Lower leg skin (tissue), 4 donors: ENCODE results near the gene OGFR. TPM values are rescaled to one million over a fixed set of nuclear protein-coding genes. Genes with fewer than 3 reads are reported as not detected.

Experiments
- DNase-seq, 2 donors: peaks; one replicate each; pipeline ENCODE4 v3.0.0-alpha.2; 2019; ENCODE audit warnings: low spot score in 2 of 2
- H3K4me3 ChIP-seq: fragments of 200-600 bp; sonication (generic); 2 replicates; pipeline ENCODE4 v1.5.1; 2017; ENCODE audit warnings: mild to moderate bottlenecking, low read depth; ENCODE audit not compliant: poor library complexity, severe bottlenecking
- CTCF ChIP-seq, 3 donors: fragments of 450-650 bp; IDR thresholded peaks; one replicate each; pipeline ENCODE4 v1.5.1; 2016; ENCODE audit warnings: antibody characterized with exemption in 3 of 3, mild to moderate bottlenecking in 3 of 3, moderate library complexity in 2 of 3
- POLR2A ChIP-seq, 2 donors: fragments of 450-650 bp; IDR thresholded peaks; one replicate each; pipeline ENCODE4 v1.6.1; 2016 to 2017; ENCODE audit warnings: antibody characterized with exemption in 2 of 2, mild to moderate bottlenecking in 1 of 2, moderate library complexity in 1 of 2
- WGBS, 2 donors: methylation state at CpG; one replicate each; pipeline ENCODE4 v1.1.5; 2018; 5-methylcytosine and 5-hydroxymethylcytosine counted together
- intact Hi-C: fragments of 100-400 bp; cut with DNase I; formaldehyde crosslinking; loops from one replicate; pipeline ENCODE4 v1.15.0; 2023; ENCODE audit warnings: low total_unique reads
- total RNA-seq, 4 donors: library from RNA; depleted of rRNA; stranded (reverse); fragments of >200 nt; gene quantifications; one replicate each; pipeline ENCODE4 v1.1.0, GENCODE V29; 2016

The OGFR gene
- total RNA-seq, 4 donors from 2014 or later: 50.3 to 76.9 (median 58.5) TPM

- DNase-seq: no peak
- WGBS, 2 donors: 78% methylated on average over 10 of the region's 10 CpGs
- no peak overlapping the region for H3K4me3 ChIP-seq
- intact Hi-C loops: loop anchor here (10.0 kb wide), 1 partner anchor 507 kb away; the partner anchor contains the start of gene ADRM1
- TF ChIP-seq POLR2A (IDR thresholded peaks at IDR 0.05) (no peak), CTCF (IDR thresholded peaks at IDR 0.05) (no peak)
Measured at GRCh38 chr20:62811720-62812119, 7.1 kb downstream of the OGFR start.

- intact Hi-C loops: loop anchor here (10.0 kb wide), 1 partner anchor 508 kb away; the partner anchor contains the start of gene ADRM1
- H3K4me3 ChIP-seq: no peak overlapping the region
- WGBS, 2 donors: 87 to 90% methylated on average over 42 to 43 of the region's 43 CpGs
- no peak for DNase-seq
- TF ChIP-seq POLR2A (IDR thresholded peaks at IDR 0.05) (no peak), CTCF (IDR thresholded peaks at IDR 0.05) (no peak)
Measured at GRCh38 chr20:62812181-62812906, 7.7 kb downstream of the OGFR start.

- no peak for DNase-seq
- intact Hi-C loops: loop anchor here (10.0 kb wide), 1 partner anchor 508 kb away; the partner anchor contains the start of gene ADRM1
- TF ChIP-seq CTCF (IDR thresholded peaks at IDR 0.05): no peak
- no peak overlapping the region for H3K4me3 ChIP-seq
- WGBS, 2 donors: 83 to 89% methylated on average over 8 to 10 of the region's 11 CpGs
Measured at GRCh38 chr20:62812907-62813200, 8.2 kb downstream of the OGFR start.

- no peak for TF ChIP-seq POLR2A (IDR thresholded peaks at IDR 0.05)
- TF ChIP-seq CTCF (IDR thresholded peaks at IDR 0.05): no peak
- 88 to 95% methylated on average over 6 to 8 of the region's 13 CpGs for WGBS, 2 donors
- no peak overlapping the region for H3K4me3 ChIP-seq
- no peak for DNase-seq
- intact Hi-C loops: loop anchor here (10.0 kb wide), 1 partner anchor 509 kb away; the partner anchor contains the start of gene ADRM1
Measured at GRCh38 chr20:62813588-62813987, 9.0 kb downstream of the OGFR start.

GRCh38 chr20:62814060-62814708 is 9.5 kb downstream of the OGFR start:
- no peak overlapping the region for H3K4me3 ChIP-seq
- WGBS, 2 donors: 74 to 80% methylated on average over 8 to 13 of the region's 13 CpGs
- no peak for DNase-seq
- intact Hi-C loops: loop anchor here (10.0 kb wide), 1 partner anchor 509 kb away; the partner anchor contains the start of gene ADRM1
- TF ChIP-seq POLR2A (IDR thresholded peaks at IDR 0.05) (no peak), CTCF (IDR thresholded peaks at IDR 0.05) (no peak)
